ENCODE data around the gene CYP4B1.

CYP4B1 gene

DNA sequence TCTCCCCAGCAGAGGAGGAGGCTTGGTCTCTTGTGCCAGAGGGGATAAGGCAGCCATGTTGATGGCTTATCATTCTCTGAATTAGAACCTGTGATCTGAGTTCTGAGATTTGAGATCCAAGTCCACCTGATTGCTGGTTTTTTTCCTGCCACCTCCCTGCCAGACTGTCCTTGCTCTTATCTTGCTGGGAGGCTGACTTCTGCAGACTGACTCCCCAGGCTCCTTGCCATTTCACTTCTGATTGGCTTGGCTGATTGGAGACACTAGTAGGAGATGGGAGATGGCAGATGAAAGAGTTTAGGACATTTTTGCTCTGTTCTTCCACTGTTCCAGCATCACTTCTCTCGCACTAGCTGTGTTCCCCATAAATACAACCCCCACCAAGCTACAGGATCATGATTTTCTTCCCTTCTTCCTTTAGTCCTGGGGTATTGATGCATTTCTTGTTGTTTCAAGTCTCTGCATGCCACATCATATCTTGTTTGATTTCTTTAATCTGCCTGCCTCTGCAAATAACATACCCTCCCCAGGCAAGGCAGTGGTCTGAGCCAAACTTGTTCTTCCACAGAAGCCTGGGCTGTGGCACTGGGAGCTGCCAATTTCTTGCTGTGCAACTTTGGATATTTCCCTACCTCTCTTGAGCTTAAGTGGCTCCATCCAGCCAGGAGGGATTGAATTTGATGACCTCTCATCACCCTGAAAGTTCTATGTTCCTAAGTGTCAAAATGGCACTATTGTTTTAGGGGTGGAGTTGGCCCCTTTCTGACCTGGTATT is 963 bp upstream of the CYP4B1 start:
- no peak for DNase-seq

DNA sequence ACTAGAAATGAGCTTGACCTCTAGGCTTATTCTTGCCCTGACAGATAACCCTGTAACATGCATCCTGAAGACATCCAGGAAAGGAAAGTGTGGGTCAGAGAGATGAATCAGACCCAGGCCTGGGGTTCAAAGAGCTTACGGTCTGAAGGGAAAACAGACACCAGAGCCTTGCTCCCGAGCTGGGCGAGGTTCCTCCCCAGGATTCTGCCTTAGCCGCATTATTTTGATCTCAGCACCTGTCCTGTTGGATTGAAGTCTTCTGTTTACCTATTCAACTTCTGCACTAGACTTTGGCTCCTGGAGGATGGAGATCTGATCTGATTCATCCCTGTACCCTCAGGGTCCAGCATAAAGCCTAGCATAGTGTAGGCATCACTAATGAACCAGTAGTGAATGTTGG is 1.9 kb downstream of the CYP4B1 start:
- no peak for DNase-seq

DNA sequence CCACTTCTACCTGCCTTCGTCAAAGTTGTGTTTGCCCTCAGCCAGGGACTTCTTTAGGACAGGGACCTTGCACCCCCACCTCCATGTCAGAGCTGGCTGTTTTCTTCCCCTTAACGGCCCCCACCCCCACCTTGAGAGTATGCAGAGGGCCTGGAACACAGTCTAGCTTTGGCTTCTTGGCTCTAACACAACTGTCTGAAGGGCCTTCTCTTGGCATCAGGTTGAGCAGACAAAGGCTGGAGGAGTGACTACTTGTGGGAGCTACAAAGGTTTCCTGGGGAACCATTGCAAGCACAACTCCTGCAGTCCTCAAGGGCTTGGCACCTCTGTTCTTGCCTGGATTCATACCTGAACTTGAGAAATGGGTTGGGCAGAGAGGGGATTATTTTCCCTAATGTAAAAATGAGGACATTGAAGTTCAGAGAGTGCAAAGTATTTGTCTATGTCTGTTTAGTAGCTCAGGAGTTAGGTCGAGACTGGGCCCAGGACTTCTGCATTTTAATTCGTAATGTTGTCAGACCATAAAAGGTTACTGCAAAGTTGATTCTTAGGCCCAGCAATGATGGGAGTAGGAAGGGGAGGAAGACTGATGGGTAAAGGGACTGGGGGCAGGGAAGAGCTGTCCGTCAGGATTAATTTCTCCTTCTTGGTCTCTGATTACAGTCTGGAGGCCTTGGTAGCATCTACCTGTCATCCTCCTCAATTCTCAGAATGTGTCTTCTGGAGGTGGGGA is 2.6 kb downstream of the CYP4B1 start:
- DNase-seq: no peak

DNA sequence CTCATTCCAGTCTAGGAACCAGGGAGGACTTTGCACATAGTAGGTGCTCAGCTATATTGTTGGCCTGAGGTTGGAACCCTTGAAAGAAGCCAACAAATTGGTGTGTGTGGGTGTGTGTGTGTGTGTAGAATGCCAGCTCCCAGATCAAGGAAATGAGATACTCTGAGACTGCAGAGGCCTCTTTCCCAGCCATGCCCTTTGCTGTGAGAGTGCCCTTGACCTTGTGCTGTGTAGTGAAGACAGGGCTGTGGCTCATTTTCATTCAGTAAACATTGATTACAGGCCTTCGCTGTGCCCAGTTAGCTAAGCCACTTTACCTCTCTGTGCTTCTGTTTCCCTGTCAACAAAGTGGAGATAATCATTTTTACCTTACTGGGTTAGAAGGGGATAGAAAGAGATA is 3.2 kb downstream of the CYP4B1 start:
- DNase-seq: no peak

DNA sequence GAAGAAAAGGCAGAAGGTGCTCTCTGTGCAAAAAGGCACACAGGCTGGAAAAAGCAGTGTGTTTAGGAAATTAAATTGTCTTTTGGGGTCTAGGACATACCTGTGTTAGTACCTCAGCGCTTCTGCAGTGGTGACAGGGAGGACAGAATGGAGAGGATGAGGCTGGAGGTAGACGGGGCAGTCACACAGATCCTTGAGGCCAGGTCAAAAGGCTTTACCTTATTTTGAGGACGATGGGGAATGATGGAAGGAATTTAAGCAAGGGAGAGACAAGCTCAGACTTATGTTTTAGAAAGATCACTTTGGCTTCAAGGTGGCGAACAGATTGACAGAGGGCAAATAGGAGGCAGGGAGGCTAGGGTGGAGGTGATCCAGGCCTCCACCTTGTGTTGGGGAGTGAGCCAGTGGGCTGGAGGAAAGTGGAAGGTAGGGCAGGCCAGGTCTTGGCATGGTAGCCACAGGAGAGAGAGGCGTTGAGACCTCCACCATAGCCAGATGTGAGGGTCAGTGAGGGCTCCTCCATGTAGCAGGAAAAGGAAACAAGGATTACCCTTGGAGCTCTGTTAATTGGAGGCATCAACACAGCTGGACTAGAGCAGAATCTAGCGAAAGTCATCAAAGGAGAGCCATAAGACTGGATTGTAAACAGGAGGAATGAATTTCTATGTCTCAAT is 4.2 kb downstream of the CYP4B1 start:
- DNase-seq: no peak

DNA sequence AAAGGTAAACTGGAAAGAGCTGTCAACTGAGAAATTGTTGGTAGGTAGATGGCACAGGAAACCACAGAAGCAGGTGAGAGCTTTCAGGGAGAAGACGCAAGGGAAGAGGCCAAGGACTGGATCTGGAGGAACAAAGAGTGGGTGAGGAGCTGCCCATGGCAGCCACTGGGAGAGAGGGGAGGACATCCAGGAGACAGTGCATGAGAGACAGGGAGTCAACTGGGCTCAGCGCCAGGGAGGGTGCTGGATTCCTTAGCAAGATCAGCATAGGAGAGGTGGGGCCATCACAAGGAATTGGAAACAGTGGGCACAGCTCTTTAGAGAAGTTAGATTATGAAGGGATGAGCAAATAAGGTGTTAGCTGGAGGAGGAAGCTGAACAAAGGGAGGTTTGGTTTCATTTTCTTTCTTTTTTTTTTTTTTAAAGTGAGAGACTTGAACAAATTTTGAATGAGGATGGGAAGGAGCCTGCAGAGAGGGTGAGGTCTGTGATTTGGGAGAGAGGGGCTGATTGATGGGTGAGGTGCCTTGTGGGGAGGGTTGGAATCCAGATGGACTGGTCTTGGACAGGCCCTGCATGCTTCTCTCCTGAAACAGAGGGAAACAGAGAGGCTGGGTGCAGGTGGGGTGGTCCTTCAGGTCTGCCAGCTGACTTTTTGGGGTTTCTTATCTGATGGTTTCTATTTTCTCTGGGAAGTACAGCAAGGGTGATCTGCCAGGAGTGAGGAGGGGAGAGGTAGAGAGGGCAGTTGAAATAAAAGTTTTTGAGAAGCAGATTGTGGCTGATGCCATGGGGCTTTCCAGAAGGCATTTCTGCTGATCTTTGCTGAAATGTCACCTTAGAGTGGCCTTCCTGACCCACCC is 5.4 kb downstream of the CYP4B1 start:
- no peak for DNase-seq

DNA sequence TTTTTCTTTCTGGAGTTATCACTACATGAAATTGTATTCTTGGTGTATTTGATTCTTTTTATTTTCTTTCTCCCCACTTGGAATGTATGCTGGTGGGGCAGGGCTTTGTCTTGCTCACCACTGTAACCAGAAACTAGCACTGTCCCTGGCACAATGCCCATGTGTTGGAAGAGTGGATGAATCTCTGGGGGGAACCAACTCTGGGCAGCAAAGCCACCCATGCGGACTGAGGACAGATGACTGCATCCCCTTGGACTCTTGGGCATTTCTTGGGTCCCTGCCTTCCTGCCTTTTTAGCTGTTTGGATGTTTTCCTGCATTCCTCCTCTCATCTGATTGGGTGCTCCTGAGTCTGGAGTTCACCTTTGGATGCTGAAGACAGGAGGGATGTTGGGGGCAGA is 6.1 kb downstream of the CYP4B1 start:
- DNase-seq: no peak

DNA sequence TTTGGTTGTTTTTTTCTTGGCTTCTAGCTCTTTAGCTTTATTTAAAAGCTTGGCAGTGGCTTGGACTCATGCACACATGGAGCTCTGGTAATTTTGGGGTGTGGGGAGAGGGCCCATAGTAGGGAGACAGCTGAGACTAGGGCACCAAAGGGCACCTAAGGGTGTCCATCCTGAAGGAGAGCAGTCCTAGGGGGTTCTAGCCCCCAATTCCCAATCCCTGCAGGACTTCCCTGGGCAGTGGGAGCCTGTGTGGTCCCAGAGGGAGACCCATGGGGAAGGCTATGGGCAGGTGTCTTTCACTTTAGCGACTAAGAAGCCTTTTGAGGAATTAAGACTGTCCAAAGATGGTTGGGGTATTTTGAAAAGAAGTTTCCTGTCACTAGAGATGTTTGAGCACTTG is 6.9 kb downstream of the CYP4B1 start:
- no peak for DNase-seq

DNA sequence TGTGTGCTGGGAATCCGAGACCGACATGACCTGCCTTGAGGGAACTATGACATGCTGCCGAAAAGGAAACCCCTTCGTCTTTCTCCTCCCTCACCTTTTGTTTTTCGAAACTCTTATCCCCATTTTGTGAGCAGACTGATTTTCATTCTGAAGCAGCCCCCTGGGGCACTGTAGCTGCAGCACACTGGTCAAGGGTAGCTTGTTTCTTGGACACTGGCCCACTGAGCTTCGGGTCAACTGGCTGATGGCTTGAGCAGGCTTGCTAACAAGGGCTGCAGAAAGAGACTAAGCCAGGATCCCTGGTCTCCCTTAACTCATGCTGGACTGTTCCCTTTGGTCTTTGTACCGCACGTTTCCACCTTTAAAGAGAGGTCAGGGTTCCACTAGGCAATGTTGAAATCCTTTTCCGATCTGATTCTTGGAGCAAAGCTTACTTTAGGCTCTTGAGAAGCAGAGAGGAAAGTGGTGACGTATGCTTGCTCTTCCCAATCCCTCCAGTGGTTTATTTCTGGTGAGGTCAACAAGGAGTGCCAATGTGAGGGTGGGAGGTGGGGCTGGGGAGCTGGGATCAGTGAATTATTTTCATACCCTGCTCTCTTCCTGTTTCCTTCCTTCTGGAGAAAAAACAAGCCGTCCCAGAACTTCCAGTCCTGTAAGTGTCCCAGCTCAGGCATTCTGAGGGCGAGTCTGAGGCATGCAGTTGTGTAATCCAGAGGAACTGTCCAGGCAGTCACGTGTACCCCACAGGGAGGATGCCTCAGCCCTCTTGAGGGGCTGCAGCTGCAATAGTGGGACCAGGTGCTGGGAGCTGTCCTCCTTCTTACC is 7.6 kb downstream of the CYP4B1 start:
- no peak for DNase-seq

DNA sequence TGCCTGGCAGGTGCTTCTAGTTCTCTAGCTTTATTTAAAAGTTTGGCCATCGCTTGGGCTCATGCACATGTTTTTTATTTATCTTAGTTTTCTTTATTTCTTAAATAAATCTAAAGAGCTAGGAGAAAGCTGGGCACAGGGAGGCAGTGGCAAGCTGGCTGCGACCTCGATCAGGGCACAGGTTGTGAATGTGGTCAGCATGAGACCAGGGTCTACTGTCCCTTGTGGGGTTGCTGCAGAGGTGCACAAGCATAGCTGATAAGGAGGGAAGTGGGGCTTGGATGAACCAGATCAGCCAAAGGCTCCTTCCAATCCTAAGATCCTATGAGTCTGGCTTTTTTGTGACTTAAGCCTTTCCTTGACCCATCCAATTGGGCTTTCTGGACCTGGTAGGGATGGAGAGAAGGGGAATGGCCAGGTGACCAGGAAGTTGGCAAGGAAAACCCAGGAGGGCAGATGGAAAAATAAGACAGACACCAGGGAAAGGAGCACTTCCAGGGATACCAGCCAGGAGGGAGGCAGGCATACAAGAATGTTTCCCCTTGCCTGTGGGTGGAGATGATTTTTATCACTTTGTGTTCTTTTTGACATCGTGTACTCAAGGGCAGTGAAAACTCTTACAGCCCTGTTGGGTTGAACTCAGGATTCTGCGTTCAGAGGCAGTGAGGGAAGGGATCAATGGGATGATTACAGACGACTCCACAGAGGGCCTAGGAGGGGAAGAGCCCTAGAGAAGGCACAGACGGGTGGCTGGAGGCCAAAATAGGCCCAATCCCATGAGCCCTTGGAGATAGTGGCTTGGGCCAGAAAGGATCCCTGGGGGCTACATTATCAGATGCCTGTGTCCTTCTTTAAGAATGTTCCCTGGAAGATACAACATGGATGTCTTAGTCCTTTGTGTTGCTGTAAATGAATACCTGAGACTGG is 8.5 kb downstream of the CYP4B1 start:
- no peak for DNase-seq

DNA sequence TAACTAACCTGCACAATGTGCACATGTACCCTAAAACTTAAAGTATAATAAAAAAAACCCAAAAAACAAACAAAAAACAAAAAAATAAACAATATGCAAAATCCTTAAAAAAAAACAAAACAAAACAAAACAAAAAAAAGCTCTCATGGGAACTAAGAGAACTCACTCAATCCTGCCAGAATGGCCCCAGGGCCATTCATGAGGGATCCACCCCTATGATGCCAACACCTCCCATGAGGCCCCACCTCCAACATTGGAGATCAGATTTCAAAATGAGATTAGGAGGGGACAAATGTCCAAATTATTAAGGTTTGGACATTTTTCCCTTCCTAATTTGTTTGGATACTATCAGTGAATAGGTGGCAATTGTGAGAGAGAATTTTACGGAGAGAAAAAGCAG is 10.2 kb downstream of the CYP4B1 start:
- no peak for DNase-seq

DNA sequence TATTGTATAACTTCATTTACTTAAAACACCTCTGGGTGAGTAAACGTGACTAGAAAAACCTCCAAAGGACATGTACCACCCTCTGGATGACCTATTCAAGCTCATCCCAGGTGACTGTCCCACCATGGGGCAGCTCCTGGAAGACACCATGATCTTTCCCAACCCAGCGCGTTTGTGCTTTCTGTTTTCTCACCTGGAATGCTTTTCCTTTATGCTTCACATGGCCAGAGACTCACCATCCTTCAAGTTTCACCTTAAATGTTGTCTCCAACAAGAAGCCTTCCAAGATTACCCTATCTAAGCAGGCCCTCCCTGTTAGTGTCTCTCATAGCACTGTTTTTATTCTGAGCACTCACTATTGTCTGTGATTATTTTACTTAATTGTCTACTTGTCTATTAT is 11.1 kb downstream of the CYP4B1 start:
- DNase-seq: no peak

DNA sequence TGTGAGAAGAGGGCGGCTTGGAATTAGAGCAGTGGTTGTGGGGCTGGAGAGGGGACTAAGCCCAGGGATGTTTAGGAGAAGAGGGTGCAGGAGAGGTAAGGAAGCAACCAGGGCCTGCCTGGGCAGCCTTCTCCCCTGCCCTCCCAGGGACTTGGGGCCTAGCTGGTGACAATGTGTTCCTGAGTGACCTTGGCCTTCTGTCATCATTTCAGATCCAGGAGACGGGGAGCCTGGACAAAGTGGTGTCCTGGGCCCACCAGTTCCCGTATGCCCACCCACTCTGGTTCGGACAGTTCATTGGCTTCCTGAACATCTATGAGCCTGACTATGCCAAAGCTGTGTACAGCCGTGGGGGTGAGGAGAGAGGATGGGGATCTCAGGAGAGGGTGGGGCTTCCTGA is 11.8 kb downstream of the CYP4B1 start:
- no peak for DNase-seq

DNA sequence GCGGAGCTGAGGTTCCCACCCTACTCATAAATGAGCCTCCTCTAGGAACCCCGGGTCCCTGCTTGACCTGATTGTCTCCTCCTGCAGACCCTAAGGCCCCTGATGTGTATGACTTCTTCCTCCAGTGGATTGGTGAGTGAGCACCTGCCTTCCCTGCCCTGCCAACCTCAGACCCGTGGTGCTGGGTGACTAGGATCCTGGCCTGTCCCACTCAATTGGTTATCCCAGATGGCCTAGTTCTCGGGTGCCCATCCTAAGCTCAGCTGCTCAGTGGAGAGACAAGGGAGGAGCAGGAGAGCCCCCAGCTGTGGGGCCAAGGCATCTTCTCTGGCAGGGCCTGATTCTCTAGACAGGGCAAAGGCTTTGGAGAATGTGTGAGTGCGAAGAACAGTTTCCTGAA is 12.2 kb downstream of the CYP4B1 start:
- DNase-seq: no peak

DNA sequence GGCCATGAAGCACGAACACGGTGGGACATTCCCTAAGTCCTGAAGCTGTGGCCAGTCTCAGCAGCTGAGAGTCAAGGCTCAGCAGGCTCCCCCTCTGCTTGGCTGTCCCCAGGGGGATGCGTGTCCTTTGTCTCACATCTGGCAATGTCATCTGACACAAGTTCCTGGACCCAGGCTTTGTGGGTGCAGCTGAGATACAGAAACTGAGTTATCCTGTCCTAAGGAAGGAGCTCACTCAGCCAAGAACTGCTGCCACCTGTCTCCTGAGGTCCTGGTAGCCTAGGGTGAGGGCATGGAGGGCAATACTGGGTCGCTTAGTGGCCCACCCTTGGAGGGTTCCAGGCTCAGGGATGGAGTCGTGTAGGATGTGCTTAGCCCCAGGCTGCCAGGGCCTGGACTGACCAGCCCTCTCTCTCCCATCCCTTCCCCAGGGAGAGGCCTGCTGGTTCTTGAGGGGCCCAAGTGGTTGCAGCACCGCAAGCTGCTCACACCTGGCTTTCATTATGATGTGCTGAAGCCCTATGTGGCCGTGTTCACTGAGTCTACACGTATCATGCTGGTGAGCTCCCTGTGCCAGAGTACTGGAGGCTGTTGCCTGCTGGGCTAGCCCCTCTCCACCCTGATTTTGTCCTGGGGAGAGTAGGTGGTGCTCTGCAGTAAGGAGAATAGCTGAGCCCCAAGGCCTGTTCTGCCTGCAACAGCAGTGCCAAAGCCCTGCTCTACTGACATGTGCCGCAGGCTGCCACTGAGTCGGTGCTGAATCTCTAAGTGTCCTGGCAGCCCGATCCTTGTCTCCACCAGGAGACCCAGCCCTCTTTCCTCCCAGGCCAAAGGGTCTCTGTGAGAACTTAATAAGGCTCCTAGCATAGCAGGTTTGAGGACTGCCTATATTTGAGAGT is 13.5 kb downstream of the CYP4B1 start:
- DNase-seq: no peak

DNA sequence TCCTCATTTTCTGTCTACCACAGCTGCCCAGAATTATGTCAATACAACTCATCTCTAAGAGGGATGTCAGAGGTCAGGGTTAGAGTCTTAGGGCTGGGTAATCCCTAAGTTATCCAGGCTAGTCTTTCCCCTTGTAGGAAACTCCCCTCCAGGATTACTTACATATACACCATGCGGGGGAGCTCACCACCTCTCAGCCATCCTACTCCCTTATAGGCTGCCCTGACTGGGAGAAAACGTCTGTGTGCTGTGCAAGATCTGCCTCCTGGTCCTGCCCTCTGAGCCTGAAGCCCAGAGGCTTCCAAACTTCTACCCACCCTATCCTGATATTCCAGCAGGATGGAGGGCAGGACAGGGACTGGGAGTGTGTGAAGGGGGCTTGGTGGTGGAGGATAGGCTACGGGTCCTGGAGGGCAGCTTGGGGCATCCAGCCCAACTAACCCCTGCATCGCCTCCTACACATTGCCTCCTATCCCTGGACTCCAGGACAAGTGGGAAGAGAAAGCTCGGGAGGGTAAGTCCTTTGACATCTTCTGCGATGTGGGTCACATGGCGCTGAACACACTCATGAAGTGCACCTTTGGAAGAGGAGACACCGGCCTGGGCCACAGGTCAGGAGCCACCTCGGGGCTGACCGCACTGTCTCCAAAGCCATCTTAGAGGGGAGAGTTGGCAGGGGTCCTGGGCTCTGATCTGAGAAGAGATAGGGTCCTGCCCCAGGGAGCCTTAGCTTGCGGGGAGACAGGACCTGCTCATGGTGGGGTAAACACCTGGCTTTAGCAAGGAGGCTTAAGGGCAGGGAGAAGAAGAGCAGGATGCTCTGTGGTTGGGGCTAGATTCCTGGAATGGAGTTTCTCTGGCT is 14.4 kb downstream of the CYP4B1 start:
- DNase-seq: no peak

DNA sequence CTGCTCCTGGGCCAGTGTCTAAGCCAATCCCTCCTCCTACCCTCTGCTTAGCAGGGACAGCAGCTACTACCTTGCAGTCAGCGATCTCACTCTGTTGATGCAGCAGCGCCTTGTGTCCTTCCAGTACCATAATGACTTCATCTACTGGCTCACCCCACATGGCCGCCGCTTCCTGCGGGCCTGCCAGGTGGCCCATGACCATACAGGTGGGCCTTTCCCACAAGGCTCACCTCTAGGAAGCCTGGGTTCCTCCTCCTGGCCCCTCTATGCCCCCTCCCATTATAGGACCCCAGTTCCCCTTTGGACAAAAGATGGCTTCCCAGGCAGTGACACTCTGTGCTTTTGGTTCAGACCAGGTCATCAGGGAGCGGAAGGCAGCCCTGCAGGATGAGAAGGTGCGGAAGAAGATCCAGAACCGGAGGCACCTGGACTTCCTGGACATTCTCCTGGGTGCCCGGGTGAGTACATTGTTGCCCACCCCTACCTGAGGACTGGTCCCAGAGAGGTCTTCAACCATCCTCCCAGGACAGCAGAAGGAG is 15.1 kb downstream of the CYP4B1 start:
- DNase-seq: no peak

DNA sequence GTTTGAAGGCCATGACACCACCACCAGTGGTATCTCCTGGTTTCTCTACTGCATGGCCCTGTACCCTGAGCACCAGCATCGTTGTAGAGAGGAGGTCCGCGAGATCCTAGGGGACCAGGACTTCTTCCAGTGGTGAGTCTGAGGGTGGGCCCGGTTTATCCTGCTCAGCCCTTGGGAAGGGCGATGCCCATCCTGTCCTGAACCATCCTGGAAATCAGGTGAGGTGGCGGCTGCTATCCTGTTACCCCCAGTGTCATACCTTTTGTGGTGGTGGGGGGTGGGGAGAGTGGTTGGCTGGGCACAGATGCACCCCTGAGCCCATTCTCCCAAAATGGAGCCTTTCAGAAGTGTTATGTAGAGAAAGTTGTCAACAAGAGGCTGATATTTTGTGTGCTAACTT is 16.3 kb downstream of the CYP4B1 start:
- DNase-seq: no peak

DNA sequence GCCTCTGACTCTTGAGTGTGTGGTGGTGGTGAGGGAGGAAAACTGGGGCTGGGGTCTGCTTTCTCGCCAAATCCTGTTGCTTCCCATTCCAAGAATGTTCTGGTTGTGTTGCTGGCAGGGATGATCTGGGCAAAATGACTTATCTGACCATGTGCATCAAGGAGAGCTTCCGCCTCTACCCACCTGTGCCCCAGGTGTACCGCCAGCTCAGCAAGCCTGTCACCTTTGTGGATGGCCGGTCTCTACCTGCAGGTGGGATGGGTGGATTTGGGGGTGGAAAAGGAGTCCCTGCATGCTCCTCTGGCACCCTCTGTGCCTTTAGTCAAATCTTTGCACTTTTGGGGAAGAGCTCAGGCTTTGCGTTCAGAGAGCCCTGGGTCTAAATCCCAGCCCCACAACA is 18.1 kb downstream of the CYP4B1 start:
- no peak for DNase-seq

Measured in NCI-H2107 (cell line).